HepG2 (cell line): Measurements from ENCODE around the gene DYRK2. TPM values are rescaled to one million over a fixed set of nuclear protein-coding genes. Genes with fewer than 3 reads are reported as not detected.

Experiments used
- KDM2A ChIP-seq: sonication (generic); formaldehyde crosslinking; IDR thresholded peaks from 2 replicates; pipeline ENCODE4 v1.4.0; 2020; ENCODE audit warnings: low read depth, missing genetic modification reagents, borderline replicate concordance
- MXD4 ChIP-seq: IDR thresholded peaks from 2 replicates; pipeline ENCODE4 v1.6.1; 2016; ENCODE audit warnings: mild to moderate bottlenecking, missing biosample characterization, missing genetic modification reagents
- PAWR ChIP-seq: sonication (generic); formaldehyde crosslinking; IDR thresholded peaks from 2 replicates; pipeline ENCODE4 v1.4.0; 2020; ENCODE audit warnings: missing genetic modification reagents, mild to moderate bottlenecking, borderline replicate concordance
- PHF21A ChIP-seq: sonication (generic); formaldehyde crosslinking; IDR thresholded peaks from 2 replicates; pipeline ENCODE4 v1.5.0; 2020; ENCODE audit warnings: mild to moderate bottlenecking, missing genetic modification reagents
- POLR2AphosphoS5 ChIP-seq: IDR thresholded peaks from 2 replicates; pipeline ENCODE4 v1.6.1; 2012; ENCODE audit warnings: low read depth, low read length
- SIX4 ChIP-seq: sonication (generic); formaldehyde crosslinking; IDR thresholded peaks from 2 replicates; pipeline ENCODE4 v1.4.0; 2020; ENCODE audit warnings: missing genetic modification reagents
- YY1 ChIP-seq: IDR thresholded peaks from 2 replicates; pipeline ENCODE4 v1.6.1; 2011; ENCODE audit warnings: low read length, low read depth, moderate library complexity, mild to moderate bottlenecking; ENCODE audit not compliant: insufficient read depth, insufficient replicate concordance
- ZBTB38 ChIP-seq: sonication (generic); formaldehyde crosslinking; IDR thresholded peaks from 2 replicates; pipeline ENCODE4 v1.5.1; 2020; ENCODE audit warnings: mild to moderate bottlenecking, missing genetic modification reagents
- ZFP37 ChIP-seq: sonication (generic); formaldehyde crosslinking; IDR thresholded peaks from 2 replicates; pipeline ENCODE4 v1.4.0; 2020; ENCODE audit warnings: missing genetic modification reagents, borderline replicate concordance
- ZKSCAN8 ChIP-seq: IDR thresholded peaks from 2 replicates; pipeline ENCODE4 v1.6.1; 2016; ENCODE audit warnings: borderline replicate concordance, missing genetic modification reagents, missing compliant biosample characterization
- ZNF558 ChIP-seq: sonication (generic); formaldehyde crosslinking; IDR thresholded peaks from 2 replicates; pipeline ENCODE4 v1.9.0; 2022; ENCODE audit warnings: mild to moderate bottlenecking, missing genetic modification reagents, borderline replicate concordance
- ZNF724P ChIP-seq: sonication (generic); formaldehyde crosslinking; IDR thresholded peaks from 2 replicates; pipeline ENCODE4 v1.8.0; 2022; ENCODE audit warnings: missing genetic modification reagents, borderline replicate concordance
- ZNF777 ChIP-seq: sonication (generic); formaldehyde crosslinking; IDR thresholded peaks from 2 replicates; pipeline ENCODE4 v1.4.0; 2020; ENCODE audit warnings: missing genetic modification reagents
- polyA plus RNA-seq, 8 experiments: library from polyadenylated mRNA; depleted of rRNA in 3 of 8; stranded (reverse) in 7 of 8; unstranded in 1 of 8; fragments of >200 nt; fragmentation: Illumina TruSeq in 4 of 8; extraction: Trizol in 4 of 8; gene quantifications; 2 replicates each; pipeline versions ENCODE4 v1.2.1 to v1.2.3, GENCODE V29; 2011 to 2016; ENCODE audit warnings: low read depth in 4 of 8, missing spikeins in 1 of 8, mixed read lengths in 1 of 8; ENCODE audit not compliant: insufficient read depth in 1 of 8
- total RNA-seq, 5 experiments: library from RNA; depleted of rRNA; stranded (reverse); fragments of >200 nt; fragmentation: Illumina TruSeq; extraction: Trizol; gene quantifications; 2 replicates each; pipeline ENCODE4 v1.2.3, GENCODE V29; 2016; ENCODE audit warnings: low read depth in 1 of 5
- TF ChIP-seq, protein P1 (sequence below): sonication (generic); formaldehyde crosslinking; IDR thresholded peaks from 2 replicates; pipeline ENCODE4 v1.4.0; 2020; ENCODE audit warnings: low read depth, mild to moderate bottlenecking, missing genetic modification reagents
- TF ChIP-seq, protein P2 (sequence below): sonication (generic); formaldehyde crosslinking; IDR thresholded peaks from 2 replicates; pipeline ENCODE4 v1.9.0; 2022; ENCODE audit warnings: low read depth, missing genetic modification reagents
- TF ChIP-seq, protein P3 (sequence below): sonication (generic); formaldehyde crosslinking; conservative IDR thresholded peaks from 2 replicates; pipeline ENCODE4 v1.8.0; 2022; ENCODE audit warnings: mild to moderate bottlenecking, moderate library complexity, missing genetic modification reagents
- TF ChIP-seq, protein P4 (sequence below): sonication (generic); formaldehyde crosslinking; IDR thresholded peaks from 2 replicates; pipeline ENCODE4 v1.8.1; 2022; ENCODE audit warnings: low read depth, mild to moderate bottlenecking, missing genetic modification reagents
- TF ChIP-seq, protein P5 (sequence below): sonication (generic); formaldehyde crosslinking; IDR thresholded peaks from 2 replicates; pipeline ENCODE4 v1.4.0; 2020; ENCODE audit warnings: mild to moderate bottlenecking, missing genetic modification reagents

The DYRK2 gene
- total and polyA plus RNA-seq, 2 of the 13 experiments (the other 11 are each of a cell fraction or from before 2014, with no cell fraction given): 8.2 to 11.5 TPM

DNA sequence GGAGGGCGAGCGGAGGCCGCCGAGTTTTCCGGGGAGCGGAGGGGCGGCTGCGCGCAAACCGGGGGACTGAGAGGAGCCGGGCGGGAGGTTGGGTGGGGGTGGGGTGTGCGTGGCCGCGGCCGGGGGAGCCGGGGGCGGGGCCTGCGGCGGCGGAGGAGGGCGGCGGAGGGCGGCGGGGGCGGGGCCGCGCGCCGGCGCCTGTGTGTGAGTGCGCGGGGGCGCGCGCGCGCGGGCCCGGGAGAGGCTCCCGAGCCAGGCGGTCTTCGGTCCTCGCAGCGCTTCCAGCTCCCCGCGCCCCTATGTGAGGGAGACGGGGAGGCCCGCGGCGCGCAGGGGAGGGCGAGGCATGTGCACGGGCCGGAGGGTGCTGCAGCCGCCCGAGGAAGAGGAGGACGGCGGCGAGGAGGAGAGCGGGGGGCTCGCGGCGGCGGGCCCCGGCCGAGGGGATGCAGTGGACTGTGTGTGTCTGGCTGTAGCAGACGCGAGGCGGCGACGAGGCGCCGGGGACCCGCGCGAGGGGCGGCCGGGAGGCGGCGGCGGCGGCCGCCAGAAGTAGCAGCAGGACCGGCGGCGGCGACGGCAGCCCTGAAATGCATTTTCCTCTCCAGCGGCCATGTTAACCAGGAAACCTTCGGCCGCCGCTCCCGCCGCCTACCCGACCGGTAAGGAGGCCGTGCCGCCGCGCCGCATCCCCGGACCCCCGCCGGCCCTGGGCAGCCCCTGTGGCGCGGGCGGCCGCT is at the start of gene DYRK2 (continued):
- TF ChIP-seq, protein P1, sequence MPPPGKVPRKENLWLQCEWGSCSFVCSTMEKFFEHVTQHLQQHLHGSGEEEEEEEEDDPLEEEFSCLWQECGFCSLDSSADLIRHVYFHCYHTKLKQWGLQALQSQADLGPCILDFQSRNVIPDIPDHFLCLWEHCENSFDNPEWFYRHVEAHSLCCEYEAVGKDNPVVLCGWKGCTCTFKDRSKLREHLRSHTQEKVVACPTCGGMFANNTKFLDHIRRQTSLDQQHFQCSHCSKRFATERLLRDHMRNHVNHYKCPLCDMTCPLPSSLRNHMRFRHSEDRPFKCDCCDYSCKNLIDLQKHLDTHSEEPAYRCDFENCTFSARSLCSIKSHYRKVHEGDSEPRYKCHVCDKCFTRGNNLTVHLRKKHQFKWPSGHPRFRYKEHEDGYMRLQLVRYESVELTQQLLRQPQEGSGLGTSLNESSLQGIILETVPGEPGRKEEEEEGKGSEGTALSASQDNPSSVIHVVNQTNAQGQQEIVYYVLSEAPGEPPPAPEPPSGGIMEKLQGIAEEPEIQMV: no peak
- TF ChIP-seq POLR2AphosphoS5 (peak; percentile 62), ZKSCAN8 (CRISPR knock-in tag) (no peak), ZNF777 (CRISPR knock-in tag) (peak; percentile 30; the same call in 1 of the 2 replicates), YY1 (peak; percentile 64), MXD4 (no peak), PHF21A (CRISPR knock-in tag) (no peak), ZBTB38 (CRISPR knock-in tag) (0 out of 2 replicates have a peak, but pooled peaks have one; percentile 26), ZNF558 (CRISPR knock-in tag) (peak; percentile 48; the same call in 1 of the 2 replicates), KDM2A (CRISPR knock-in tag) (peak; percentile 59), ZNF724P (CRISPR knock-in tag) (no peak), ZFP37 (CRISPR knock-in tag) (0 out of 2 replicates have a peak, but pooled peaks have one; percentile 30), PAWR (CRISPR knock-in tag) (no peak), SIX4 (CRISPR knock-in tag) (no peak)
- TF ChIP-seq, protein P2, sequence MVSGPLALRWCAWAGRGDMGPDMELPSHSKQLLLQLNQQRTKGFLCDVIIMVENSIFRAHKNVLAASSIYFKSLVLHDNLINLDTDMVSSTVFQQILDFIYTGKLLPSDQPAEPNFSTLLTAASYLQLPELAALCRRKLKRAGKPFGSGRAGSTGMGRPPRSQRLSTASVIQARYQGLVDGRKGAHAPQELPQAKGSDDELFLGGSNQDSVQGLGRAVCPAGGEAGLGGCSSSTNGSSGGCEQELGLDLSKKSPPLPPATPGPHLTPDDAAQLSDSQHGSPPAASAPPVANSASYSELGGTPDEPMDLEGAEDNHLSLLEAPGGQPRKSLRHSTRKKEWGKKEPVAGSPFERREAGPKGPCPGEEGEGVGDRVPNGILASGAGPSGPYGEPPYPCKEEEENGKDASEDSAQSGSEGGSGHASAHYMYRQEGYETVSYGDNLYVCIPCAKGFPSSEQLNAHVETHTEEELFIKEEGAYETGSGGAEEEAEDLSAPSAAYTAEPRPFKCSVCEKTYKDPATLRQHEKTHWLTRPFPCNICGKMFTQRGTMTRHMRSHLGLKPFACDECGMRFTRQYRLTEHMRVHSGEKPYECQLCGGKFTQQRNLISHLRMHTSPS (CRISPR knock-in tag): no peak
- TF ChIP-seq, protein P3, sequence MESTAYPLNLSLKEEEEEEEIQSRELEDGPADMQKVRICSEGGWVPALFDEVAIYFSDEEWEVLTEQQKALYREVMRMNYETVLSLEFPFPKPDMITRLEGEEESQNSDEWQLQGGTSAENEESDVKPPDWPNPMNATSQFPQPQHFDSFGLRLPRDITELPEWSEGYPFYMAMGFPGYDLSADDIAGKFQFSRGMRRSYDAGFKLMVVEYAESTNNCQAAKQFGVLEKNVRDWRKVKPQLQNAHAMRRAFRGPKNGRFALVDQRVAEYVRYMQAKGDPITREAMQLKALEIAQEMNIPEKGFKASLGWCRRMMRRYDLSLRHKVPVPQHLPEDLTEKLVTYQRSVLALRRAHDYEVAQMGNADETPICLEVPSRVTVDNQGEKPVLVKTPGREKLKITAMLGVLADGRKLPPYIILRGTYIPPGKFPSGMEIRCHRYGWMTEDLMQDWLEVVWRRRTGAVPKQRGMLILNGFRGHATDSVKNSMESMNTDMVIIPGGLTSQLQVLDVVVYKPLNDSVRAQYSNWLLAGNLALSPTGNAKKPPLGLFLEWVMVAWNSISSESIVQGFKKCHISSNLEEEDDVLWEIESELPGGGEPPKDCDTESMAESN (CRISPR knock-in tag): no peak; the same call in 1 of the 2 replicates
- TF ChIP-seq, protein P4, sequence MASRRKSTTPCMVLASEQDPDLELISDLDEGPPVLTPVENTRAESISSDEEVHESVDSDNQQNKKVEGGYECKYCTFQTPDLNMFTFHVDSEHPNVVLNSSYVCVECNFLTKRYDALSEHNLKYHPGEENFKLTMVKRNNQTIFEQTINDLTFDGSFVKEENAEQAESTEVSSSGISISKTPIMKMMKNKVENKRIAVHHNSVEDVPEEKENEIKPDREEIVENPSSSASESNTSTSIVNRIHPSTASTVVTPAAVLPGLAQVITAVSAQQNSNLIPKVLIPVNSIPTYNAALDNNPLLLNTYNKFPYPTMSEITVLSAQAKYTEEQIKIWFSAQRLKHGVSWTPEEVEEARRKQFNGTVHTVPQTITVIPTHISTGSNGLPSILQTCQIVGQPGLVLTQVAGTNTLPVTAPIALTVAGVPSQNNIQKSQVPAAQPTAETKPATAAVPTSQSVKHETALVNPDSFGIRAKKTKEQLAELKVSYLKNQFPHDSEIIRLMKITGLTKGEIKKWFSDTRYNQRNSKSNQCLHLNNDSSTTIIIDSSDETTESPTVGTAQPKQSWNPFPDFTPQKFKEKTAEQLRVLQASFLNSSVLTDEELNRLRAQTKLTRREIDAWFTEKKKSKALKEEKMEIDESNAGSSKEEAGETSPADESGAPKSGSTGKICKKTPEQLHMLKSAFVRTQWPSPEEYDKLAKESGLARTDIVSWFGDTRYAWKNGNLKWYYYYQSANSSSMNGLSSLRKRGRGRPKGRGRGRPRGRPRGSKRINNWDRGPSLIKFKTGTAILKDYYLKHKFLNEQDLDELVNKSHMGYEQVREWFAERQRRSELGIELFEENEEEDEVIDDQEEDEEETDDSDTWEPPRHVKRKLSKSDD (CRISPR knock-in tag): no peak
- TF ChIP-seq, protein P5, sequence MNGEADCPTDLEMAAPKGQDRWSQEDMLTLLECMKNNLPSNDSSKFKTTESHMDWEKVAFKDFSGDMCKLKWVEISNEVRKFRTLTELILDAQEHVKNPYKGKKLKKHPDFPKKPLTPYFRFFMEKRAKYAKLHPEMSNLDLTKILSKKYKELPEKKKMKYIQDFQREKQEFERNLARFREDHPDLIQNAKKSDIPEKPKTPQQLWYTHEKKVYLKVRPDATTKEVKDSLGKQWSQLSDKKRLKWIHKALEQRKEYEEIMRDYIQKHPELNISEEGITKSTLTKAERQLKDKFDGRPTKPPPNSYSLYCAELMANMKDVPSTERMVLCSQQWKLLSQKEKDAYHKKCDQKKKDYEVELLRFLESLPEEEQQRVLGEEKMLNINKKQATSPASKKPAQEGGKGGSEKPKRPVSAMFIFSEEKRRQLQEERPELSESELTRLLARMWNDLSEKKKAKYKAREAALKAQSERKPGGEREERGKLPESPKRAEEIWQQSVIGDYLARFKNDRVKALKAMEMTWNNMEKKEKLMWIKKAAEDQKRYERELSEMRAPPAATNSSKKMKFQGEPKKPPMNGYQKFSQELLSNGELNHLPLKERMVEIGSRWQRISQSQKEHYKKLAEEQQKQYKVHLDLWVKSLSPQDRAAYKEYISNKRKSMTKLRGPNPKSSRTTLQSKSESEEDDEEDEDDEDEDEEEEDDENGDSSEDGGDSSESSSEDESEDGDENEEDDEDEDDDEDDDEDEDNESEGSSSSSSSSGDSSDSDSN: peak; percentile 68; the same call in 1 of the 2 replicates
